Astrocyte of the spinal cord (primary cell): Measurements from ENCODE around the gene ABLIM2.

Source experiments
- DNase-seq: peaks from one replicate; pipeline ENCODE4 v3.0.0; 2011; ENCODE audit warnings: low read depth, low spot score
- H3K4me3 ChIP-seq: 2 replicates; pipeline ENCODE4 v1.5.1; 2011; ENCODE audit warnings: low read depth, mild to moderate bottlenecking, low read length, moderate library complexity
- in situ Hi-C: cut with HindIII; loops from 2 replicates; pipeline ENCODE4 v1.10.0; 2017; ENCODE audit warnings: low sequenced_read_pairs
- TF ChIP-seq, protein P1 (sequence below): IDR thresholded peaks from 2 replicates; pipeline ENCODE4 v1.5.1; 2012; ENCODE audit warnings: low read depth, mild to moderate bottlenecking, low read length, inconsistent platforms

The ABLIM2 gene

DNA sequence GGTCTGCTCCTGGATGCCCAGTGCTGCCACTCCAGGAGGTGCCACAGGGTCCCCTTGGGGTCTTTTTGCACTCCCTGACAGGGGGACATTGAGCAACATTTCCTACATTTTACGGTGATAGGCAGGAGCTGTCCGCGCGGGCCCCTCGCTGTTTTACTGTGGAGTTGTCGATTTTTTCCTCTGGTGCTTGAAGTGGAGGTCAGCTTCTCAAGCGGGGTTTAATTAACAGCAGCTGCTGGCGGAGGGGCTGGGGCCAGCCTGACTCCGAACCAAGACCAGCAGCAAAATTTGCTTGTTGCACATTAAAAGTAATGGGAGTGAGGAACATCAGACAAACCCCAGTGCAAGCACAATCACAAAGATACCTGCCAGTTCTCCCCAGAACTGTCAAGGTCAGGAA lies 27.3 kb upstream of the ABLIM2 start:
- peak; percentile 51 for DNase-seq
- H3K4me3 ChIP-seq: no peak overlapping the region
- TF ChIP-seq, protein P1, sequence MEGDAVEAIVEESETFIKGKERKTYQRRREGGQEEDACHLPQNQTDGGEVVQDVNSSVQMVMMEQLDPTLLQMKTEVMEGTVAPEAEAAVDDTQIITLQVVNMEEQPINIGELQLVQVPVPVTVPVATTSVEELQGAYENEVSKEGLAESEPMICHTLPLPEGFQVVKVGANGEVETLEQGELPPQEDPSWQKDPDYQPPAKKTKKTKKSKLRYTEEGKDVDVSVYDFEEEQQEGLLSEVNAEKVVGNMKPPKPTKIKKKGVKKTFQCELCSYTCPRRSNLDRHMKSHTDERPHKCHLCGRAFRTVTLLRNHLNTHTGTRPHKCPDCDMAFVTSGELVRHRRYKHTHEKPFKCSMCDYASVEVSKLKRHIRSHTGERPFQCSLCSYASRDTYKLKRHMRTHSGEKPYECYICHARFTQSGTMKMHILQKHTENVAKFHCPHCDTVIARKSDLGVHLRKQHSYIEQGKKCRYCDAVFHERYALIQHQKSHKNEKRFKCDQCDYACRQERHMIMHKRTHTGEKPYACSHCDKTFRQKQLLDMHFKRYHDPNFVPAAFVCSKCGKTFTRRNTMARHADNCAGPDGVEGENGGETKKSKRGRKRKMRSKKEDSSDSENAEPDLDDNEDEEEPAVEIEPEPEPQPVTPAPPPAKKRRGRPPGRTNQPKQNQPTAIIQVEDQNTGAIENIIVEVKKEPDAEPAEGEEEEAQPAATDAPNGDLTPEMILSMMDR: no peak
- in situ Hi-C loops: no loop called here

DNA sequence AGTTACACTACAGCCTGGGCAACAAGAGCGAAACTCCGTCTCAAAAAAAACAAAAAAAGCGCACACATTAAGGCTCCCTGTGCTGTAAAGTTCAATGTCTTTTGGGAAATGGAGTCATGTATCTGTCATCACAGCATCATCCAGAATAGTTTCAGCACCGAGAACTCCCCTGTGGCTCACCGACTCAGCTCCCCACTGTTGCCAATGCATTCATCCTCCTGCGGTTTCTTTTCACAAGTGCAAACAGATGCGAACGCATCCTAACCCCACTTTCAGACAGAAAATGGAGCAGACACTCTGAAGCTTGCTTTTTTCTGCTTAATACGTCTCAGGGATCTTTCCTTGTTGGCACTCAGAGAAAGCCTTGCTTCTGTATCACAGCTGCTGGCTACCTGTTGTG lies 26.7 kb upstream of the ABLIM2 start:
- in situ Hi-C loops: no loop called here
- peak; percentile 93 for DNase-seq
- TF ChIP-seq, protein P1: no peak

DNA sequence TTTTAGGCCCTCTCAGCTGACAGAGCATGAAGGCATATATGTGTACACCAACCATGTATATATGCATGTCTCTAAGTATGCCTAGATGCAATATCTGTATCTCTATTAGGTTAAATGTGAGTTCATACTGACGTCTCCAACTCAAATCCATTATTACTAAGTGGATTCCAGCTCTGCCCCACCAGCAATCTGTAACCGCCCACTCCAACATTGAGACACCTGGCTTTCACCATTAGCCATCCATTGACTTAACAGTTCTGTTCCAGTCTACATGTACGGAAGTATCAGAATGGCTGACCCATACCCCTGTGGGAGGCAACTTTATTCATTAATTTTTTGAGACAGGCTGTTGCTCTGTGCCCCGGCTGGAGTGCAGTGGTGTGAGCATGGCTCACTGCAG lies 25.4 kb upstream of the ABLIM2 start:
- no peak for DNase-seq
- no peak overlapping the region for H3K4me3 ChIP-seq
- TF ChIP-seq, protein P1: no peak
- in situ Hi-C loops: no loop called here

More for the DNA sequence above, 26.7 kb upstream of the ABLIM2 start:
- H3K4me3 ChIP-seq: no peak overlapping the region

DNA sequence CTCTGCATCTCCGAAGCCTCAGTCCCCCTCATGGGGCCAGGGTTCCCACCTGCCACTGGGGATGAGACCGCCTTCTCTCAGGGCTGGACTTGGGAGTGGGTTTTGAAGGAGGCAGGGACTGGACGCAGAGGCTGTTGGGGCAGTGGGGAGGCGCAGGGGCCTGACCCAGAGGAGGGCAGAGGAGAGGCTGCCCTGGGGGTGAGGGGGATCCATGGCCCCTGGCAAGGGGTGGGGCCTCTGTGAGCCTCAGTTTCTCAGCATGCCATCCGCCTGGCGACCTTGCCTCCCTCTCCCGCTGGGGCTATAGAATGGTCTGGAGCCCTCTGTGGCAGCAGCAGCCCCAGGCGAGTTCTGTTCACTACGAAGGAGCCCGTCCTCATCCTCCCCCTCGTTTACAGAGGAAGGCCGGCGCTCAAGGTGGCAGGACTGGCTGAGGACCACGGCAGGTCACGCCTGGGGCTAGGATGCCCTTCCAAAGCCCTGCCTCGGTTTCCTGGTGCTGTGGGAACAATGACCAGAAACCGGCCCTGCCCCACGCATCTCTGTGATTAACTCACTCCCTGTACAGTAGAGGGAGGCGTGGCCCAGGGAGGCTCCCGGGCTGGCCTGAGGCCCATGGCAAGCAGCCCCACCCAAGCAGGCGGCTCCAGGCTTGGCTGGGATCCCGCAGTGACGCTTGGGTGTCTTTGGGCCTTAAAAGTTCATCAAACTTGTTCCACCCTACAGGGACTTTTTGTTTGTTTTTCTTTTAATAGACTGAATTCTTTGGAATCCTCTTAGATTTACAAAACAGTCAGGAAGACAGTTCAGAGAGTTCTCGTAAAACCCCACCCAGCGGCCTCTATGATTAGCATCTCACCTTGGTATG lies 24.5 kb upstream of the ABLIM2 start:
- TF ChIP-seq, protein P1: no peak
- H3K4me3 ChIP-seq: no peak overlapping the region
- peak; percentile 84 for DNase-seq
- in situ Hi-C loops: no loop called here

DNA sequence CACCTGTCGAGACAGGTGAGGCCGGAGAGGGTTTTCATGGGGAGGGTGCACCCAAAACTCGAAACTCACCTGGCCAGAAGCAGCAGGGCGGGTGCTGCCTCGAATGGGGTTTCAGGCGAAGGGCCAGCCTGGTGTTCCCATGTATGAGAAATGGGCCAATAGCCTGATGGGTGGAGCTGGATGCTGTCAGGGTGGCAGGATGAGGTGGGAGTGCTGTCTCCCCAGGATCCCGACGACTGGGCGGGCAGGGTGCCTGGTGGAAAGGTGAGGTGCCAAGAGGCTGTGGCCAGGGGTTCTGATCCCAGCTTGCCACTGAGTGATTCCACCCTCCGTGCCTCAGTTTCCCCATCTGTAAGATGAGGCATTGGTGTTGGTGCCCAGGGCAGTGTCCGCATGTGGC lies 23.7 kb upstream of the ABLIM2 start:
- H3K4me3 ChIP-seq: no peak overlapping the region
- no peak for DNase-seq
- in situ Hi-C loops: no loop called here
- TF ChIP-seq, protein P1: no peak

DNA sequence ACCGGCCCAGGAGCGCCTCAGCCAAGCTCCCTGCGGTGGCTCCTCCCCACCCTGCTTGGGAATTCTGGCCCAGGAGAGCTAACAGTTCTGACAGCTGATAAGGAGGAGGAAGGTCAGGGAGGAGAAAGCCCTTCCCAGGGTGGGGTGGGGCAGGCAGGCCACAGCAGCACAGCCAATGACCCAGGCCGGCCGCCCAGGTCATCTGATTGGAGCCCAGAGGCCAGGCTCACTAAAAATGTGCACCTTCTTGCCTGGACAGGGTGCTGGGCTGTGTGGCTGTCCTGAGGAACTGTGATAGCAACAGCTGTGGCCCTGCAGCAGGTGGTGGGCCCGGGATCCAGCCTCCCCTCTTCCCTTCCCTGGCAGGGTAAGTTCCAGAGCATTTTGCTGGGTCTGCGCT lies 23.2 kb upstream of the ABLIM2 start:
- H3K4me3 ChIP-seq: no peak overlapping the region
- TF ChIP-seq, protein P1: no peak
- in situ Hi-C loops: no loop called here
- DNase-seq: no peak
